K562 (cell line): ENCODE results near the gene MAN1B1. TPM values are rescaled to one million over a fixed set of nuclear protein-coding genes. Genes with fewer than 3 reads are reported as not detected.
A peak's percentile ranks its signal among the peaks of the same experiment; 100 is the strongest.

Experiments used
- ATAC-seq: fragments of 200-7000 bp; cut with Tn5 transposase; 3 replicates; pipeline ENCODE4 v1.9.1; 2020; ENCODE audit warnings: moderate library complexity
- BruUV-seq: library from RNA; stranded (reverse); fragments of 400-500 nt; replicated peaks from 2 replicates; lab custom pipeline; 2021; lab: Mats Ljungman, UMichigan
- CTCF ChIA-PET: fragments of 300-600 bp; formaldehyde crosslinking; extraction: SDS; loops from one replicate; lab custom pipeline; 2021; ENCODE audit warnings: low intra/inter-chr PET ratio; lab: Yijun Ruan, JAX
- POLR2A ChIA-PET: fragments of 300-600, 350-650 bp; sonication (Branson Sonifier 250); formaldehyde crosslinking; extraction: SDS; loops from one replicate; lab custom pipeline; 2021; ENCODE audit warnings: antibody characterized with exemption, inconsistent platforms; lab: Yijun Ruan, JAX
- DNase-seq, 4 experiments: peaks; one replicate each; pipeline versions ENCODE4 v3.0.0 to v3.0.0-alpha.2; 2011 to 2018; ENCODE audit warnings: low spot score in 3 of 4, mixed read lengths in 3 of 4; ENCODE audit errors: extremely low read depth in 1 of 4
- FAIRE-seq: peaks from 2 replicates; lab custom pipeline; 2011; peaks lifted over from hg19 to GRCh38; lab: Jason Lieb, UNC
- H2AFZ ChIP-seq: 2 replicates; pipeline ENCODE4 v1.6.0; 2011; ENCODE audit warnings: low read depth, low read length, control low read depth, inconsistent platforms
- H3K27ac ChIP-seq: fragments of 200-600 bp; 3 replicates; pipeline ENCODE4 v1.8.0; 2011; ENCODE audit warnings: low read depth, mild to moderate bottlenecking, control low read depth, inconsistent platforms, low read length, moderate library complexity, mixed read lengths; ENCODE audit errors: extremely low read depth
- H3K27me3 ChIP-seq, 2 experiments: fragments of 300-600 bp in 1 of 2; 2 replicates in 1 of 2; 3 replicates in 1 of 2; pipeline versions ENCODE4 v1.6.0 to v1.8.0; 2011; ENCODE audit warnings: inconsistent platforms in 2 of 2, low read length in 2 of 2, mild to moderate bottlenecking in 1 of 2, mixed read lengths in 1 of 2, moderate library complexity in 1 of 2; ENCODE audit not compliant: control insufficient read depth in 2 of 2, insufficient read depth in 2 of 2
- H3K36me3 ChIP-seq: fragments of 300-600 bp; 3 replicates; pipeline ENCODE4 v1.8.0; 2011; ENCODE audit warnings: mild to moderate bottlenecking, low read length, inconsistent platforms; ENCODE audit not compliant: control insufficient read depth, insufficient read depth
- H3K4me1 ChIP-seq, 2 experiments: fragments of 200-600 bp in 1 of 2; replicated peaks in 1 of 2; 2 replicates in 1 of 2; 3 replicates in 1 of 2; pipeline versions ENCODE4 v1.5.1 to v1.8.0; 2011; ENCODE audit warnings: inconsistent platforms in 2 of 2, low read length in 2 of 2, mild to moderate bottlenecking in 1 of 2, mixed read lengths in 1 of 2, moderate library complexity in 1 of 2; ENCODE audit not compliant: control insufficient read depth in 2 of 2, insufficient read depth in 2 of 2
- H3K4me2 ChIP-seq: 2 replicates; pipeline ENCODE4 v1.6.1; 2011; ENCODE audit warnings: low read length, control low read depth, inconsistent platforms, mixed read lengths; ENCODE audit not compliant: insufficient read depth
- H3K4me3 ChIP-seq: fragments of 200-600 bp; sonication (generic), shearing (Covaris generic); 2 replicates; pipeline ENCODE4 v1.5.1; 2016; ENCODE audit warnings: control low read depth, inconsistent platforms
- H3K79me2 ChIP-seq: fragments of 200-600 bp; 3 replicates; pipeline ENCODE4 v1.8.0; 2011; ENCODE audit warnings: low read length, inconsistent platforms; ENCODE audit not compliant: control insufficient read depth, insufficient read depth
- H3K9ac ChIP-seq, 2 experiments: 2 replicates each; pipeline versions ENCODE4 v1.6.0 to v1.6.1; 2011; ENCODE audit warnings: low read depth in 2 of 2, low read length in 2 of 2, control low read depth in 1 of 2, inconsistent platforms in 1 of 2, mild to moderate bottlenecking in 1 of 2, mixed read lengths in 1 of 2; ENCODE audit not compliant: insufficient read depth in 1 of 2
- H3K9me1 ChIP-seq: one replicate; pipeline ENCODE4 v1.6.0; 2011; ENCODE audit warnings: inconsistent platforms, mild to moderate bottlenecking, low read length, moderate library complexity; ENCODE audit not compliant: control insufficient read depth, insufficient read depth
- H3K9me3 ChIP-seq: replicated peaks from 2 replicates; pipeline ENCODE4 v1.5.1; 2011; ENCODE audit warnings: low read depth, low read length, inconsistent platforms; ENCODE audit not compliant: control insufficient read depth, insufficient read depth
- H4K20me1 ChIP-seq: replicated peaks from 2 replicates; pipeline ENCODE4 v1.6.1; 2011; ENCODE audit warnings: low read length, inconsistent platforms, mixed read lengths; ENCODE audit not compliant: control insufficient read depth, insufficient read depth
- HEY1 ChIP-seq: fragments of 250-450 bp; sonication (Bioruptor Pico); IDR thresholded peaks from 2 replicates; pipeline ENCODE4 v1.5.0; 2020; ENCODE audit warnings: mild to moderate bottlenecking, moderate library complexity, borderline replicate concordance
- LEF1 ChIP-seq: fragments of 450-650 bp; IDR thresholded peaks from 2 replicates; pipeline ENCODE4 v1.6.1; 2016; ENCODE audit warnings: mild to moderate bottlenecking
- MLLT1 ChIP-seq, 2 experiments: fragments of 450-650 bp; IDR thresholded peaks; 2 replicates each; pipeline ENCODE4 v1.6.1; 2016
- YY1 ChIP-seq, 3 experiments: IDR thresholded peaks; 2 replicates each; pipeline ENCODE4 v1.6.1; 2011; ENCODE audit warnings: low read length in 2 of 3, mild to moderate bottlenecking in 2 of 3, moderate library complexity in 2 of 3, borderline replicate concordance in 1 of 3, control low read depth in 1 of 3, low read depth in 1 of 3; ENCODE audit not compliant: insufficient read depth in 3 of 3, insufficient replicate concordance in 2 of 3, control insufficient read depth in 1 of 3, insufficient read length in 1 of 3; ENCODE audit errors: extremely low read depth in 1 of 3
- ZBTB2 ChIP-seq: fragments of 450-650 bp; IDR thresholded peaks from 2 replicates; pipeline ENCODE4 v1.6.1; 2016; ENCODE audit warnings: antibody characterized with exemption
- ZFP91 ChIP-seq: sonication (generic); formaldehyde crosslinking; IDR thresholded peaks from 2 replicates; pipeline ENCODE4 v1.8.0; 2022; ENCODE audit warnings: mild to moderate bottlenecking, missing genetic modification reagents
- ZFX ChIP-seq: sonication (generic); formaldehyde crosslinking; IDR thresholded peaks from 2 replicates; pipeline ENCODE4 v1.8.0; 2022; ENCODE audit warnings: mild to moderate bottlenecking, missing genetic modification reagents, moderate library complexity
- ZNF232 ChIP-seq: sonication (generic); formaldehyde crosslinking; IDR thresholded peaks from 2 replicates; pipeline ENCODE4 v1.8.0; 2022; ENCODE audit warnings: mild to moderate bottlenecking, missing genetic modification reagents
- WGBS: fragments of 100-300 bp; shearing (Covaris generic); methylation state at CpG from one replicate; pipeline ENCODE4 v1.1.6; 2016; ENCODE audit warnings: low coverage, mixed read lengths; ENCODE audit not compliant: insufficient coverage; ENCODE audit errors: missing lambda C conversion rate; 5-methylcytosine and 5-hydroxymethylcytosine counted together
- in situ Hi-C: fragments of 300-500 bp; cut with MboI; formaldehyde crosslinking; loops from 4 replicates; pipeline ENCODE4 v1.15.0; 2018; ENCODE audit warnings: inconsistent platforms, mixed read lengths
- intact Hi-C: fragments of 100-400 bp; cut with micrococcal nuclease; formaldehyde crosslinking; loops from 2 replicates; pipeline ENCODE4 v1.14.2; 2022
- polyA plus RNA-seq, 8 experiments: library from polyadenylated mRNA; depleted of rRNA in 4 of 8; stranded (reverse) in 5 of 8; unstranded in 3 of 8; fragments of >200 nt; fragmentation: Nextera tagmentation in 2 of 8; fragmentation: Illumina TruSeq in 1 of 8; extraction: Ambion mirVana in 2 of 8; extraction: Trizol in 1 of 8; gene quantifications; 2 replicates each; pipeline versions ENCODE4 v1.2.1 to v1.2.3, GENCODE V29; 2011 to 2014; ENCODE audit warnings: inconsistent platforms in 1 of 8, missing spikeins in 1 of 8
- total RNA-seq, 7 experiments: library from RNA; depleted of rRNA in 6 of 7; stranded (reverse); fragments of >200 nt in 6 of 7; fragmentation: Illumina TruSeq in 2 of 7; extraction: Trizol in 2 of 7; gene quantifications; 2 replicates each; pipeline versions ENCODE4 v1.2.1 to v1.2.3, GENCODE V29; 2011 to 2021; ENCODE audit warnings: low replicate concordance in 1 of 7
- TF ChIP-seq, protein P1 (sequence below), 2 experiments: IDR thresholded peaks; 2 replicates each; pipeline ENCODE4 v1.6.1; 2011; ENCODE audit warnings: borderline replicate concordance in 1 of 2, control low read depth in 1 of 2, low read depth in 1 of 2, low read length in 1 of 2, mild to moderate bottlenecking in 1 of 2, mixed read lengths in 1 of 2, moderate library complexity in 1 of 2; ENCODE audit not compliant: insufficient read depth in 1 of 2, insufficient read length in 1 of 2, poor library complexity in 1 of 2, severe bottlenecking in 1 of 2; ENCODE audit errors: extremely low read depth in 1 of 2
- TF ChIP-seq, protein P2 (sequence below), 2 experiments: IDR thresholded peaks; 2 replicates each; pipeline ENCODE4 v1.6.1; 2012; ENCODE audit warnings: improper control_type of control experiment in 2 of 2, low read depth in 2 of 2, low read length in 2 of 2, borderline replicate concordance in 1 of 2

Gene MAN1B1
- total and polyA plus RNA-seq, 9 of the 15 experiments (the other 6 are each of a cell fraction or from before 2014, with no cell fraction given) = 0.55 to 36.6 (median 27.3) TPM

- no peaks in the 10 kb centered on the region for H3K27me3 ChIP-seq
- no peaks in the 10 kb centered on the region for H4K20me1 ChIP-seq
- intact Hi-C loops (loop anchor here (2.0 kb wide), 1 partner anchor 22 kb away; no protein-coding TSS in a partner anchor), in situ Hi-C loops (loop anchor here (5.0 kb wide), 1 partner anchor 98 kb away; the partner anchor contains the start of genes CYSRT1 and RNF224)
- CTCF ChIA-PET = no interaction called here
- peaks cover 12 to 37% of the 10 kb centered on the region in 2 experiments; a peak in 4 of 5 replicates for H3K4me1 ChIP-seq
- H3K4me3 ChIP-seq = peak overlapping the region; percentile 91
- ATAC-seq (peak; percentile 56), DNase-seq (peak in 2 of 4 experiments; percentile 41 to 72), FAIRE-seq (no peak)
- peak overlapping the region; percentile 100 for H3K4me2 ChIP-seq
- peak overlapping the region; percentile 99 for H2AFZ ChIP-seq
- H3K27ac ChIP-seq = peak overlapping the region; percentile 78
- H3K79me2 ChIP-seq = peaks cover 35% of the 10 kb centered on the region
- no peaks in the 10 kb centered on the region for H3K9me3 ChIP-seq
- BruUV-seq = no TSS peak
- under 1% methylated on average over 35 of the region's 37 CpGs for WGBS
- H3K9ac ChIP-seq = peak overlapping the region; percentile 84 to 100
- POLR2A ChIA-PET = interaction anchor here (0.6 to 2.3 kb wide), 14 partner anchors 9 to 149 kb away, joined by 3 to 23 read pairs (median 4); partner anchors contain the start of genes GRIN1, SAPCD2, TOR4A and TUBB4B
- no peaks in the 10 kb centered on the region for H3K9me1 ChIP-seq
- peaks cover 2% of the 10 kb centered on the region; the same call in 1 of the 3 replicates for H3K36me3 ChIP-seq
- TF ChIP-seq ZNF232 (CRISPR knock-in tag) = 0 out of 2 replicates have a peak, but pooled peaks have one; percentile 36
- TF ChIP-seq HEY1 = no peak
- TF ChIP-seq LEF1 = no peak
- TF ChIP-seq, protein P1, sequence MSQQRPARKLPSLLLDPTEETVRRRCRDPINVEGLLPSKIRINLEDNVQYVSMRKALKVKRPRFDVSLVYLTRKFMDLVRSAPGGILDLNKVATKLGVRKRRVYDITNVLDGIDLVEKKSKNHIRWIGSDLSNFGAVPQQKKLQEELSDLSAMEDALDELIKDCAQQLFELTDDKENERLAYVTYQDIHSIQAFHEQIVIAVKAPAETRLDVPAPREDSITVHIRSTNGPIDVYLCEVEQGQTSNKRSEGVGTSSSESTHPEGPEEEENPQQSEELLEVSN (IDR thresholded peaks at IDR 0.05; ENCODE audit: borderline replicate concordance in 1 of 2, extremely low read depth in 1 of 2, insufficient read depth in 1 of 2, insufficient read length in 1 of 2, low read depth in 1 of 2, low read length in 1 of 2, poor library complexity in 1 of 2, severe bottlenecking in 1 of 2) = peak; percentile 12 to 45
- TF ChIP-seq MLLT1 (IDR thresholded peaks at IDR 0.05) = peak in 1 of 2 experiments; percentile 44; a peak in 1 of 4 replicates
- TF ChIP-seq, protein P2, sequence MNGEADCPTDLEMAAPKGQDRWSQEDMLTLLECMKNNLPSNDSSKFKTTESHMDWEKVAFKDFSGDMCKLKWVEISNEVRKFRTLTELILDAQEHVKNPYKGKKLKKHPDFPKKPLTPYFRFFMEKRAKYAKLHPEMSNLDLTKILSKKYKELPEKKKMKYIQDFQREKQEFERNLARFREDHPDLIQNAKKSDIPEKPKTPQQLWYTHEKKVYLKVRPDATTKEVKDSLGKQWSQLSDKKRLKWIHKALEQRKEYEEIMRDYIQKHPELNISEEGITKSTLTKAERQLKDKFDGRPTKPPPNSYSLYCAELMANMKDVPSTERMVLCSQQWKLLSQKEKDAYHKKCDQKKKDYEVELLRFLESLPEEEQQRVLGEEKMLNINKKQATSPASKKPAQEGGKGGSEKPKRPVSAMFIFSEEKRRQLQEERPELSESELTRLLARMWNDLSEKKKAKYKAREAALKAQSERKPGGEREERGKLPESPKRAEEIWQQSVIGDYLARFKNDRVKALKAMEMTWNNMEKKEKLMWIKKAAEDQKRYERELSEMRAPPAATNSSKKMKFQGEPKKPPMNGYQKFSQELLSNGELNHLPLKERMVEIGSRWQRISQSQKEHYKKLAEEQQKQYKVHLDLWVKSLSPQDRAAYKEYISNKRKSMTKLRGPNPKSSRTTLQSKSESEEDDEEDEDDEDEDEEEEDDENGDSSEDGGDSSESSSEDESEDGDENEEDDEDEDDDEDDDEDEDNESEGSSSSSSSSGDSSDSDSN (IDR thresholded peaks at IDR 0.05; ENCODE audit: borderline replicate concordance in 1 of 2, low read depth in 2 of 2, low read length in 2 of 2) = peak; percentile 29 to 47; a peak in 2 of 4 replicates
- no peak for TF ChIP-seq ZBTB2
- TF ChIP-seq ZFP91 = 0 out of 2 replicates have a peak, but pooled peaks have one; percentile 14
- TF ChIP-seq ZFX (CRISPR knock-in tag) = peak; percentile 23
- TF ChIP-seq YY1 (IDR thresholded peaks at IDR 0.05; ENCODE audit: borderline replicate concordance in 1 of 3, control insufficient read depth in 1 of 3, extremely low read depth in 1 of 3, insufficient read depth in 3 of 3, insufficient read length in 1 of 3, insufficient replicate concordance in 2 of 3, low read depth in 1 of 3, low read length in 2 of 3) = no peak
These were observed 42.2 kb downstream of the MAN1B1 start for GRCh38 chr9:137128862-137129455.
